Stimulated activated CD8-positive, alpha-beta memory T cell treated with anti-CD3 and anti-CD28 coated beads, Interleukin-7, amount 100 ng/mL, for 48 hours (primary cell): ENCODE data around the gene PGLYRP2.
"Not testable (repeated sequence)": the region's sequence is repeated elsewhere in the genome, so short reads cannot be mapped to it uniquely, and the experiment has no call there.

Experiments used
- DNase-seq, 2 donors: peaks; one replicate each; pipeline ENCODE4 v3.0.0-alpha.2; 2020; ENCODE audit warnings: low read depth in 1 of 2; ENCODE audit errors: extremely low read depth in 1 of 2

Gene PGLYRP2, protein sequence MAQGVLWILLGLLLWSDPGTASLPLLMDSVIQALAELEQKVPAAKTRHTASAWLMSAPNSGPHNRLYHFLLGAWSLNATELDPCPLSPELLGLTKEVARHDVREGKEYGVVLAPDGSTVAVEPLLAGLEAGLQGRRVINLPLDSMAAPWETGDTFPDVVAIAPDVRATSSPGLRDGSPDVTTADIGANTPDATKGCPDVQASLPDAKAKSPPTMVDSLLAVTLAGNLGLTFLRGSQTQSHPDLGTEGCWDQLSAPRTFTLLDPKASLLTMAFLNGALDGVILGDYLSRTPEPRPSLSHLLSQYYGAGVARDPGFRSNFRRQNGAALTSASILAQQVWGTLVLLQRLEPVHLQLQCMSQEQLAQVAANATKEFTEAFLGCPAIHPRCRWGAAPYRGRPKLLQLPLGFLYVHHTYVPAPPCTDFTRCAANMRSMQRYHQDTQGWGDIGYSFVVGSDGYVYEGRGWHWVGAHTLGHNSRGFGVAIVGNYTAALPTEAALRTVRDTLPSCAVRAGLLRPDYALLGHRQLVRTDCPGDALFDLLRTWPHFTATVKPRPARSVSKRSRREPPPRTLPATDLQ

DNA sequence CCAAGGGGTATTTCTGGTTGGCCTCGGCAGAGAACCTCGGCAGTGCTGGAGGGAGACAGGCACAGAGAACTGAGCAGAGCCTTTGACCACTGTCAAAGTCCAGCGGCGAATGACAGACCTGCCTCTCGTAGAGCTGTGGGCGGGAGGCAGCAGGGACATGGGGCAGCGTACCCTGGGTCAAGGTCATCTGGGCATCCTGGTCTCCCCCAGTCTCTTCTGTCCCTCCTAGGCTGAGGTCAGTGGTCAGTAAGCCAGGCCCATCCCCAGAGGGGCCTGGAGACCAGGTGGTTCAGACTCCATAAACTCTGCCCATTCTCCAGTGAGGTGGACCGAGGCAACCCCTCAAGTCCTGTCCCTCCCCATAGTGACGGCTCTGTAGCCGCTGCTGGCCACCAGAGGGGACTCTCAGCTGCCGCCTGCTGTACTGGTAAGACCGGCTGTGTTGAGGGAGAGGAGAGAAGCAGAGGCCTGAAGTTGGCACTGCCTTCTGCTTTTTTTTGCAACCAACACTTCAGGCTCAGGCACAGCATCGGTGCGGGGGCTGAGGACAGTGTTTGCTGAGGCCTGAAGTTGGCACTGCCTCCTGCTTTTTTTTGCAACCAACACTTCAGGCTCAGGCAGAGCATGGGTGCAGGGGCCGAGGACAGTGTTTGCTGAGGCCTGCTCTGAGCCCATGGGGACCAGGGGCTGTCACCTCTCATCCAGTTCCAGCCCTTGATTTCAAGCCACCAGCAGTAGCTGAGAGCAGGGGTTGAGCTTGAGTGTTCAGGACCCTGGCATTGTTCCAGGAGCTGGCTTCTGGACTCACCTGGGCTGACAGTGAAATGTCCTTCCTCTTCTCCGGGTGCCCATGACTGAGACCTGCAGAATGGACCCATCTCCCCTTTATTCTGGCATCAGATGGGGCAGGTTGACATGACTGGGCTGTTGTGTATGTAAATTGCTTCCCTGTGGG is at the start of gene PGLYRP2:
PGLYRP2 (minus strand) TSS at position 111 of the 955 bp plus-strand sequence. CDS start 130 bp downstream, outside the sequence.
- no peak for DNase-seq

DNA sequence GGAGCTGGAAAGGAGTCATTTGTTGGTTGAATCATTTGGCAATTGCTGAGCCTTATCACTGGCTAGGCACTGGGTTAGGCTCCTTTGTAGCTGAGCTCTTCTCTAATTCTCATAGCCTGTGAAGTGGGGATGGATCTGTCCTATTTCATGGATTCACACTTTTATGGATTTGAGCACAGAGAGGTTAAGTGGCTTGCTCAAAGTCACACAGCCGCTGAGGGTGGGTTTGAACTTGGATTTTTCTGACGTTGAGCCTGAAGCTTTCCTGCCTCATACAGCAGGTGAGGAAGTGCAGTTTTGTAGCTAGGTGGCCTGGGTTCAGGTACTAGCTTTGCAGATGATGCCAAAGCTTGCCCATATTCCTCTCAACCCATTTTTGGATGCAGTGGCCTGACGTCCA is 48.4 kb upstream of the PGLYRP2 start:
- no peak for DNase-seq

DNA sequence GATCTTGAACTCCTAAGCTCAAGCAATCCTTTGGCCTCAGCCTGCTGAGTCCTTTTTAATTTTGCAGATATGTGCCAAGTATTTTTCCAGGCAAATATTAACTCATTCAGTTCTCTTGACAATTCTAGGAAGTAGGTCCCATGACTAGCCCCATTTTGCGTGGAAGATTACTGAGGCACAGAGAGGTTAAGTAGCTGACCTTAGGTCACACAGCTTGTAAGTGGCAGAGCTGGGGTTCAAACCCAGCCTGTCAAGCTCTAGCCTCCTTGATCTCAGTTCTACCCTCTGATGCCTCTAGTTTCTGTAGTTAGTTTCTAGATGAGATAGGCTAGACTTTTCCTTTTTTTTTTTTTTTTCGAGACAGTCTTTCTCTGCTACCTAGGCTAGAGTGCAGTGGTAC is 47.1 kb upstream of the PGLYRP2 start:
- no peak for DNase-seq

DNA sequence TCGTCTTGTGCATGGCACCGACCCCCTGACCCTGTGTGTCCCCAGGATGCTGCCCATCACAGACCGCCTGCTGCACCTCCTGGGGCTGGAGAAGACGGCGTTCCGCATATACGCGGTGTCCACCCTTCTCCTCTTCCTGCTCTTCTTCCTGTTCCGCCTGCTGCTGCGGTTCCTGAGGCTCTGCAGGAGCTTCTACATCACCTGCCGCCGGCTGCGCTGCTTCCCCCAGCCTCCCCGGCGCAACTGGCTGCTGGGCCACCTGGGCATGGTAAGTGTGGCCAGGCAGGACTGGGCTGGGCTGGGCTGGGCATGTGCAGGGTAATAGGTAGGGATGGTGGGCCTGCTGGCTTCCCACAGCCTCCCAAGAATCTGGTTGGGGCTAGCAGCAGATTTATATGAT is 46.0 kb upstream of the PGLYRP2 start:
- no peak for DNase-seq

DNA sequence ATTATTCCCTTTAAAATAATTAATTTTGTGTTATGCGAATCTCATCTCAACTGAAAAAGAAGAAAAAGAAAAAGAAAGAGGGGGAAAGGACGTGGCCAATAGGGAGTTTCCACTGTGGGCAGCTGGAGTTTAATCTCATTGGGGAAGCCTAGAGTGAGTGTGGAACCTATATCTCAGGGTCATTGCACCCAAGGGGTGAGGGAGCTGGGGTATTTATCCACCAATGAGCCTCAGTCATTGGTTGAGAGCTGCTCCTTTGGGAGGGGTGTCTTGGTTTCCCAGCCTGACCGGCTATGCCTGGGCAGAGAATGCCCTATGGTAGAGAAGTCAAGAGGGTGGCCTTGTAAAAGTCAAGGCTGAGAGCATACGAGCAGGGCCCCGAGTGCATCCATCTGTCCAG is 45.5 kb upstream of the PGLYRP2 start:
- DNase-seq: no peak

DNA sequence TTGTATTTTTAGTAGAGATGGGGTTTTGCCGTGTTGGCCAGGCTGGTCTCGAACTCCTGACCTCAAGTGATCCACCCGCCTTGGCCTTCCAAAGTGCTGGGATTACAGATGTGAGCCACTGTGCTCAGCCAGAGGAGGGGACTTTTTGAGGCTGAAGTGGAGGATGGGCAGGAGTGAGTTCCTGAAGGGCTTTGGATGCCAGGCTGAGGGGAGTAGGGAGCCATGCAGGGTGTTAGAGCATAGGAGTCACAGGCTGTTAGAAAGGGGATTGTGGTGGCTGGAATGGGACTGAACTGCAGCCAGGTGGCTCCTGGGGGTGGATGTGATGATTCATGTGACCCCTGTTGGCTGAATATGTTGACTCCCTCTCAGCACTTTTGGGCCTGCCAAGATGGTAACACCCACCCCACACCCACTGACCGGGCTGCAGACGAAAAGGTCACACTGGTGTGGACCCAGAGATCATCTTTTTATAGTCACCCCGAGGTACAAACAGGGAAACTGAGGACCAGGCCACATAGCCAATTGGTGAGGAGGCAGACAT is 40.2 kb upstream of the PGLYRP2 start:
- DNase-seq: no peak

DNA sequence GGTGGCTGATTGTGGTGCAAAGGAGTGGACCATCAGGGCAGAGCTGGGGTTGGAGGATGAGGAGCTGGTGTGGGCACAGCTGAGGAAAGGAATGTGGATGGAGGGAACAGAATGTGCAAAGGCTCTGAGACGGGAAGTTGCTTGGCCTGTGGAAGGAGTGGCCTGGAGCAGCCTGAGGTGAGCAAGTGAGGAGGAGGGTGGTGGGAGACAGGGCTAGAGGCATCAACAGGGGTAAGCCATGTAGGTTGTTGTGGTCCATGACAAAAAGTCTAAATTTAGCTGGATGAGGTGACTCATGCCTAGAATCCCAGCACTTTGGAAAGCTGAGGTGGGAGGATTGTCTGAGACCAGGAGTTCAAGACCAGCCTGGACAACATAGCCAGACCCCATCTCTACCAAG is 38.5 kb upstream of the PGLYRP2 start:
- no peak for DNase-seq

DNA sequence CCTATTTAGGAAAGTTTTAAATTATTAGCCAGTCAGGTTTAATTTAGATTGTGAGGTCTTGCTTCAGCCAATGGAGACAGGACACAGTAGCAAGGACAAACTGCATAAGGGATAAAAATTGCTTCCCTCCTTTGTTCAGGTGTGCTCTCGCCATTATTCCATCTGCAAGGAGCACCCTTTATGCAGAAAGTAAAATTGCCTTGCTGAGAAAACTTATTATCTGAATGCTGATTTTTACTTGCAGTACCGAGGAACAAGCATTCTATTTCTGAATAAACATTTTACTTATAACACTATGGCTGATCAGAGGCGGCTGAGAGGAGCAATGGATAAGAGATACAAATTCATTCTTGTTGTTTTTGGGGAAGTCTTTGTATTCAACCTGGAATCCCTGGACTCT is 37.1 kb upstream of the PGLYRP2 start:
- no peak for DNase-seq

DNA sequence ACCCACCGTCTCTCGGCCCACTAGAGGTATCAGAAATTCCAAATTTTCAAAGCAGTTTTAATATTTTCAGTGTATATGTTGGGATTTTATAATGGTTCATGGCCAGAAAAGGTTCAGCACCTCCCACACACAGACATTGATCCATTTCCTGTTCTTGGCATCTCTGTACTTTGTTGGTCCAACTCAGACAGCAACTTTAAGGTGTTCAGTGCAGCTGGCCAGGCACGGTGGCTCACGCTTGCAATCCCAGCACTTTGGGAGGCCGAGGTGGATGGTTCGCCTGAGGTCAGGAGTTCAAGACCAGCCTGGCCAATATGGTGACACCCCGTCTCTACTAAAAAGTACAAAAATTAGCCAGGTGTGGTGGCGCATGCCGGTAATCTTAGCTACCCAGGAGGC is 35.9 kb upstream of the PGLYRP2 start:
- DNase-seq: not testable (repeated sequence)

DNA sequence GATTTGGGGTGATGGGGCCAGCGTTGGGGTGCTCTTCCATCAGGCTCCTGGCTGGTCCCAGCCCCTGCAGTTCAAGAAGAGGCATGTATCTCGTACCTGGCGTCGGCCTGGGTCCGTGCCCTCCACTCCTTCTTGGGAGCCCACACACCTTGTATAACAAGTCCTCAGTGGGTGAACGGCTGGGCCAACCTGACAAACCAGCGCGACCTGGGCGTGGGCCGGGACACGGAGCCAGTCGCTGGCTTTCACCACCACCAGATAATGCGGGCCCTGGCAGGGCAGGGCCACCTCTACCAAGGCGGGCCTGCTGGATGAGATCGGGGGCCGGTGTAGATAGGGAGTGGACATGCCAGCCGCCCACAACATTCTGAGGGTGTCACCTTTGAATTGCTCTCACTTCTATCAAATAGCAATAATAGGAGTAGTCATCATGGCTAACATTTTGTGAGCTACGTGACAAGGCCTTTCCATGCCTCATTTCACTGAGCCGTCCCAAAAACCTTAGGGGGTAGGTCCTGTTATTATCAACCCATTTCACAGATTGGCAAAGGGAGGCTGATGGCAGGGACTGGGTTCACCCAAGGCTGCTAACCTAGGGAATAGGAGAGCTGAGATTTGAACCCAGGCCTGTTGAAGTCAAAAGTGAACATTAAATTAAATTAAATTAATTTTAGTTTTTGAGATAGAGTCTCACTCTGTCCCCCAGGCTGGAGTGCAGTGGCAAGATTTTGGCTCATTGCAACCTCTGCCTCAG is 32.5 kb upstream of the PGLYRP2 start:
- no peak for DNase-seq

DNA sequence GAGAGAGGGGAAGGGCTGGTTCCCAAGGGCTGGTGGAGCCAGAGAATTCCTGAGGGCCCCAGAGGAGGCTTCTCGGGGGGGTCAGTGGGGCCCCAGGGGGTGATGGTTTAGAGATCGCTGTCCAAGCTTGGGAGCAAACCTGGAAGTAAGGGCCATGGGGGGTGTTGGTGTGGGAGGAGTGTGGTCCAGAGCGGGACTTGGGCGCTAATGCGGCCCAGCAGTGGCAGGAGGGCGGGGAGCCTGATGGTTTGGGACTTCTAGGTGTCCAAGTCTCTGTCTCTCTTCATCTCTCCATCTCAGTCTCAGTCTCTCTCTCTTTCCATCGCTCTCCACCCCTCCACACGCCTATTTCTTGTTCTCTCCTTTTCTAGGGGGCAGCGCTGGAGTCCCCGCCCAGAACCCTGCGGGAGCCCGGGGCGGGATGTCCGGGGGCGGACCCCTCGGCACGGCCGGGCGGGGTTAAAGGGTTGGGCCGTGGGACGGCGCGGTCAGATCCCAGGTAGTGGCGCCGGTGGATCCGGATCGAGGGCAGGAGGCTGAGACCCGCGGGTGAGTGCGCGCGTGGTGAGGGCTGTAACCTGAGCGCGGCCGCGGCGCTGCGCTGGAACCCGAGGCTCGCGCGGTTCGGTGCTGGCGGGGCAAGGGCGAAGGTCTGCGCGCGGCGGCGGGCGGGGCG is 28.9 kb upstream of the PGLYRP2 start, which contains the start of gene CYP4F22:
CYP4F22 (plus strand) TSS at position 491 of the 676 bp plus-strand sequence. CDS start 16,812 bp downstream, outside the sequence.
- DNase-seq: no peak

DNA sequence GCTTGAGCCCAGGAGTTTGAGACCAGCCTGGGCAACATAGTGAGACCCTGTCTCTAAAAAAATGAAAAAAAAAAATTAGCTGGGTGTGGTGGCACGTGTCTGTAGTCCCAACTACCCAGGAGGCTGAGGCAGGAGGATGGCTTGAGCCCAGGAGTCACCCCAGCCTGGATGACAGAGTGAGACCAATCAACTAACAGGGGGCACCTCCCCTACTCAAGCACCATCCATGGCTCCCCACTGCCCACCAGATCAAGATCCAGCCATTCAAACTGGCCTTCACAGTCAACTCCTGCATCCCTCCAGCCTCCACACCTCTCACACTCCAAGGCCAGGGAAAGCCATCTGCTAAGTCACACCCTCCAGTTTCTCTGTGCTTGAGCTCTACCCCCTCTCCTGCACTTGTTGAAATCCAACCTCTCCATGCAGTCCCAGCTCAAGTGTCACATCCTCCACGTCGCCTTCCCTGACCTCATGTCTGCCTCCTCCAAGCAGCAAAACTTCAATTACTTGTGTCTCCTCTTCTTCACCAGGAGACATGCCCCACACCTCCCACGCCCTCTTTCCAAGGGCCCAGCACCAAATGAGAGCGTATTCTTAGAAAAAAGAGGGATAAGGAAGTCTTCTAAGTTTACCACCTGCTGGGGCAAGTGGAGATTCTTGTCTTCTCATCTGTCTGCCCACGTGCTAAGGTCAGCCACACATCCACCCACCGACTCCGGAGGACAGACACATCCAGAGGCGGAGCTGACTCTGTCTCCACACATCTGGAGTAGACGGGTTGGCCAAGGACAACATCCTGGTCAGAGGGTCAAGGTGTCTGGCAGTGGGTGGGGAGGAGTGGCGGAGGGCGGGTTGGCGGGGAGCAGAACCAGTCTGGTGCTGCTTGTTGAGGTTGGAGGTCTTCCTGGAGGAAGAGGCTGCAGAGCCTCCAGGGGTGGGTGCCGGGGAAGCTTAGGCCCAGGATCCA is 28.1 kb upstream of the PGLYRP2 start:
- DNase-seq: no peak

DNA sequence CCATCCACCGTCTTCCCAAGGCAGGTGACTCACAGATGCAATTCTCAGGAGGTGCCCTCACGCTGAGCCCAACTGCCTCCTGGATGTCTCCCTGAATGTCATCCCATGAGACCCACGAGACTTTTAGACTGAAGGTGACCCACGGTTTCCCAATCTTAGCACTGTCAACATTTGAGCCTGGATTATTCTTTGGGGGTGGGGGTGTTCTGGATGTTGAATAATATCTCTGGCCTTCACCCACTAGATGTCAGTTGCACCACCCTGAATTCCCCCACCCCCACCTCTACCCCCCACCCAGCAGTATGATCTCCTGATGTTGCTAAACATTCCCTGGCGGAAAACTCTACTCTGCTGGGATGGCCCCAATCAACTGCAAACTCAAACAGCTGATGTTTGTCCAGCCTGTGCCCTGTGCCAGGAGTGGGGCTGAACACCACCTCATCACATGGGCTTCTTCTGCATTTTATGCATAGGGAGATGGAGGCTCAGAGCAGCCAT is 26.8 kb upstream of the PGLYRP2 start:
- no peak for DNase-seq

DNA sequence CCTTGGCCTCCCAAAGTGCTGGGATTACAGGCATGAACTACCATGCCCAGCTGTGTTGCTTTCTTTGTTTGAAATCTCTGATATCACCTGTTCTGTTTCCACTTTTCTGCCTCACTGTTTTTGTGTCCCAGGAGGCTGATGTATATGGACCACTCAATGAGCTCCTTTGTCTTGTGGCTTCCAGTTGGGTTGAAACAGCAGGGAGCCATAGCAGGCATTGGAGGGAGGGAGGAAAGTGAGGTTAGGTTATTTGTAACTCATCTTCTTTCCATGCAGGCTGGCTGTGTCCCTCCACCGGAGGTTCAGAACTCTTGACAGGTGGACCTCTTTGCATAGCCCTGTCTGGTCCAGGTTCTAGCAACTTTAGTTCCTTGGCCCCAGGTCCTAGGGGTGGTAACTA is 23.0 kb upstream of the PGLYRP2 start:
- no peak for DNase-seq

DNA sequence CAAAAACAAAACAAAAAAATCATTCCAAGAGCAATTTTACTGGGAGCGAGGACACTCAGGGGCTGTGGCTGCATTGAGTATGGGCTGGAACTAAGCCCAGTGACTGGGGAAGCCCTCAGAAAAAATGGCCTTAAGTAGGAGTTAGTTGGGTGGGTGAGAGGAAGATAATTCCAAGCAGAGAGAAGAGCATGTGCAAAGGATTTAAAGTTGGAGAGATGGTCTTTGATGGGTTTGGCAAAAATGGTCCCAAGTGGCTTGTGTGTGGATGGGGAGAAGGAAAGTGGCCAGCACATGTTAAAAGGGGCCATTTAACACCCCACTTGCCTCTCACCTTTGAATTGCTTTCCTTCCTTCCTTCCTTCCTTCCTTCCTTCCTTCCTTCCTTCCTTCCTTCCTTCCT is 22.3 kb upstream of the PGLYRP2 start:
- DNase-seq: no peak

DNA sequence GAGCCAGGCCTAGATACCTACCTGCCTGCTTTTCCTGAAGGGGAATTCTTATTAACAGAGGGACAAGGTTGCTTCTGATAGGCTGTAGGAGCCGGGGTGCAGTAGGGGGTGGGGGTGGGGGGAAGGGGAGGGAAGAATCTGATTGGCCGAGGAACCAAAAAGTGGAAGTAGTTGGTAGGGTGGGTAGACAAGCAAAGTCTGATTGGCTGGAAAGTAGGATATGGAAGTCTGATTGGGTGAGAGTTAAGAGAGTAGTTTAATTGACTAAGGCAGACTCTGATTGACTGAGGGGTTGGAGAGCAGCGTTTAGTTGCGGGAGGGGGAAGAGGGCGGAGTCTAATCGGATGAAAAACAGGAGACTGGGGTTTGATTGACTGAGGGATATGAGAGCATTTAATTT is 19.6 kb upstream of the PGLYRP2 start:
- no peak for DNase-seq

DNA sequence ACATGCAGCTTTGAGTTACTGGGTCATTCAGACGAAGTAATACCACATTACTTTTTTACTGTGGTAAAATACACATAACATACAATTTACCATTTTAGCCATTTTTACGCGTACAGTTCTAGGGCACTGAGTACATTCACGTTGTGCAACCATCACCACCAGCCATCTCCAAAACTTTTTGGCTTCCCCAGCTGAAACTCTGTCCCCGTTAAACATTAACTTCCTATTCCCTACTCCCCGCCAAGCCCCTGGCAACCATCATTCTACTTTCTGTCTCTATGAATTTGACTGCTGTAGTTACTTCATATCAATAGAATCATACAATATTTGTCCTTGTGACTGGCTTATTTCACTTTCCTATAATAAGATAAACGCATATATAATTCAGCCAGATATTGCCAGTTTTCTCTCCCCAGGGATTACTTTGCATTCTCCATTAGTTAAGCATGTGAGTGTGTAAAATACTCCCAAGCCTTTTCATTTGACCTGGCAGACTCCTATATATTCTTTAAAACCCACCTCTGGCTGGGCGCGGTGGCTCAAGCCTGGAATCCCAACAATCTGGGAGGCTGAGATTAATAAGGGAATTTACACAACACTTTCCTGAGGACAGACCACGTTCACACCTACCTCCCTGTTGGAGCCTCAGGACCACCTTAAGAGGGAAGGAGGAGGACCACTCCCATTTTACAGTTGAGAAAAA is 19.0 kb upstream of the PGLYRP2 start:
- DNase-seq: no peak

DNA sequence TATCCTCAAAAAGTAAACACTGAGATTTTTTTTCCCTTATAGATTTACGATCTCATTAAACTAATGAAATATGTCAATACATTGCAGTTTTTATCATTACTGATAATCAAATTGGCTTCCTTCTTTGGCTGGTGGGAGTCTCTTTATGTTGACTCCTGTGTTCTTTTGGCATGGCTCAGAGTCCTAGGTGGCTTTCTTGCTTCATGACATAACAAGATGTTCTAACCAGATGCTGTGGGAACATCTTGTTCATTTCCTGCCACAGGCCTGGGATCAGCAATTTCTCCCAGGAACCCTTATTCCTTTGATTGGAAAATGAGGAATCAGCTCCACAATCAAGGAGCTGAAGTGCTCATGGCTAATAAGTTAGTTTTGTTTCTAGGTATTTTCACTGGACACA is 15.8 kb upstream of the PGLYRP2 start:
- DNase-seq: no peak
